HepG2 (cell line): ENCODE measurements around the gene TIMM13. TPM values are rescaled to one million over a fixed set of nuclear protein-coding genes. Genes with fewer than 3 reads are reported as not detected.
A peak's percentile ranks its signal among the peaks of the same experiment; 100 is the strongest.

Source experiments
- ATAD3A ChIP-seq: sonication (generic); formaldehyde crosslinking; IDR thresholded peaks from 2 replicates; pipeline ENCODE4 v1.4.0; 2020; ENCODE audit warnings: missing genetic modification reagents
- KDM3A ChIP-seq: IDR thresholded peaks from 2 replicates; pipeline ENCODE4 v1.6.1; 2018; ENCODE audit warnings: low read depth, missing compliant biosample characterization
- MAFF ChIP-seq: IDR thresholded peaks from 2 replicates; pipeline ENCODE4 v1.6.1; 2011; ENCODE audit warnings: low read depth, low read length, improper control_type of control experiment
- NCOA1 ChIP-seq: sonication (generic); formaldehyde crosslinking; IDR thresholded peaks from 2 replicates; pipeline ENCODE4 v1.9.0; 2021; ENCODE audit warnings: missing genetic modification reagents
- ZBTB1 ChIP-seq: sonication (generic); formaldehyde crosslinking; IDR thresholded peaks from 2 replicates; pipeline ENCODE4 v1.4.0; 2020; ENCODE audit warnings: missing genetic modification reagents, borderline replicate concordance
- ZFP41 ChIP-seq: sonication (generic); formaldehyde crosslinking; IDR thresholded peaks from 2 replicates; pipeline ENCODE4 v1.4.0; 2020; ENCODE audit warnings: mild to moderate bottlenecking, missing genetic modification reagents, borderline replicate concordance
- ZNF44 ChIP-seq: sonication (generic); formaldehyde crosslinking; IDR thresholded peaks from 2 replicates; pipeline ENCODE4 v1.5.1; 2020; ENCODE audit warnings: mild to moderate bottlenecking, missing genetic modification reagents
- ZNF878 ChIP-seq: sonication (generic); formaldehyde crosslinking; IDR thresholded peaks from 2 replicates; pipeline ENCODE4 v1.8.1; 2023; ENCODE audit warnings: mild to moderate bottlenecking, missing genetic modification reagents, moderate library complexity
- ZNF879 ChIP-seq: sonication (generic); formaldehyde crosslinking; IDR thresholded peaks from 2 replicates; pipeline ENCODE4 v1.8.1; 2023; ENCODE audit warnings: missing genetic modification reagents
- polyA plus RNA-seq, 8 experiments: library from polyadenylated mRNA; depleted of rRNA in 3 of 8; stranded (reverse) in 7 of 8; unstranded in 1 of 8; fragments of >200 nt; fragmentation: Illumina TruSeq in 4 of 8; extraction: Trizol in 4 of 8; gene quantifications; 2 replicates each; pipeline versions ENCODE4 v1.2.1 to v1.2.3, GENCODE V29; 2011 to 2016; ENCODE audit warnings: low read depth in 4 of 8, missing spikeins in 1 of 8, mixed read lengths in 1 of 8; ENCODE audit not compliant: insufficient read depth in 1 of 8
- total RNA-seq, 5 experiments: library from RNA; depleted of rRNA; stranded (reverse); fragments of >200 nt; fragmentation: Illumina TruSeq; extraction: Trizol; gene quantifications; 2 replicates each; pipeline ENCODE4 v1.2.3, GENCODE V29; 2016; ENCODE audit warnings: low read depth in 1 of 5
- TF ChIP-seq, protein P1 (sequence below): sonication (generic); formaldehyde crosslinking; IDR thresholded peaks from 2 replicates; pipeline ENCODE4 v1.4.0; 2020; ENCODE audit warnings: missing genetic modification reagents, borderline replicate concordance
- TF ChIP-seq, protein P2 (sequence below): IDR thresholded peaks from 2 replicates; pipeline ENCODE4 v1.6.1; 2012; ENCODE audit warnings: low read length, improper control_type of control experiment
- TF ChIP-seq, protein P3 (sequence below): sonication (generic); formaldehyde crosslinking; IDR thresholded peaks from 2 replicates; pipeline ENCODE4 v1.8.0; 2022; ENCODE audit warnings: missing genetic modification reagents, mild to moderate bottlenecking, moderate library complexity, borderline replicate concordance
- TF ChIP-seq, protein P4 (sequence below): IDR thresholded peaks from 2 replicates; pipeline ENCODE4 v1.6.1; 2016
- TF ChIP-seq, protein P5 (sequence below): sonication (generic); formaldehyde crosslinking; IDR thresholded peaks from 2 replicates; pipeline ENCODE4 v1.9.0; 2022; ENCODE audit warnings: missing genetic modification reagents, mild to moderate bottlenecking, borderline replicate concordance
- TF ChIP-seq, protein P6 (sequence below): sonication (generic); formaldehyde crosslinking; IDR thresholded peaks from 2 replicates; pipeline ENCODE4 v1.4.0; 2020; ENCODE audit warnings: missing genetic modification reagents

Gene TIMM13
- total and polyA plus RNA-seq, 2 of the 13 experiments (the other 11 are each of a cell fraction or from before 2014, with no cell fraction given) = 48.4 to 108 TPM

DNA sequence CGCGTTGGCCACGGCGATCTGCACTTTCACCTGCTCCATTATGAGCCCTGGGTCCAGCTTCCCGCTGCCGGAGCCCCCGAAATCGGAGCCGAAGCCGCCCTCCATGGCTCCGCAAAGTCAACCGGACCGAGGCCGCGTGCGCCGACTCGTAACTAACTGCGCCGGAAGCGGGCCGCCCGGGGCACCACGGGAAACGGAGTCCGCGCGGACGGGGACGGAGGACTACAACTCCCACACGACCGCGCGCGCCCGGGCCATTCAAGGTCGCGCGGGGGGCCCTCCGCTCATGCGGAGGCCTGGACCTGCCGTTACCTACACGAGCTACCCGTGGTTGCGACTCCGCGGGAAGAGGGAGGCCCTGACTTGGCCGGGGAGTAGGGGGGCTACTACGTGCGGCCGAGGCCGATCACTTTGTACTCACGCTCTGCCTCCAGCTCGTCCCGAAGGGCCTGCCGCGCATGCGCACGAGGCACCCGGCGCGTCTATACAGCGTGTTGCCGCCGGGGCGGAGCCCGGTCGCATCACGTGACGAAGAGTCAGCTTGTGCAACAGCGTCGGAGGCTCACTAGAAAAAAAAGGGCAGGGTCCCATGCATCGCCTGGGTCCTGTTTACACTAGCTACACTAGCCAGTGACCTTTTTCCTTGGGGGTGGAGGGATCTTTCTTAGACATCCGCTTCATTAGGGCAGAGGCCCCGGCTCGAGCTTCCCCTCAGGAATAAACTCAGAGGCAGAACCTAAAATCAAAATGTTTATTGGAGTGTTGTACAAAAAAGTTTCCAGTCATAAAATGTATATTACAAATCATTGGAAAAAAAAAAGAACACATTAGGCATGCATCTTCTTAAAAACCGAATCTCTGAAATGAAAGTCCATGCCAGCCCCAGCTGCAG lies at the start of gene TIMM13 (continued):
- TF ChIP-seq, protein P1, sequence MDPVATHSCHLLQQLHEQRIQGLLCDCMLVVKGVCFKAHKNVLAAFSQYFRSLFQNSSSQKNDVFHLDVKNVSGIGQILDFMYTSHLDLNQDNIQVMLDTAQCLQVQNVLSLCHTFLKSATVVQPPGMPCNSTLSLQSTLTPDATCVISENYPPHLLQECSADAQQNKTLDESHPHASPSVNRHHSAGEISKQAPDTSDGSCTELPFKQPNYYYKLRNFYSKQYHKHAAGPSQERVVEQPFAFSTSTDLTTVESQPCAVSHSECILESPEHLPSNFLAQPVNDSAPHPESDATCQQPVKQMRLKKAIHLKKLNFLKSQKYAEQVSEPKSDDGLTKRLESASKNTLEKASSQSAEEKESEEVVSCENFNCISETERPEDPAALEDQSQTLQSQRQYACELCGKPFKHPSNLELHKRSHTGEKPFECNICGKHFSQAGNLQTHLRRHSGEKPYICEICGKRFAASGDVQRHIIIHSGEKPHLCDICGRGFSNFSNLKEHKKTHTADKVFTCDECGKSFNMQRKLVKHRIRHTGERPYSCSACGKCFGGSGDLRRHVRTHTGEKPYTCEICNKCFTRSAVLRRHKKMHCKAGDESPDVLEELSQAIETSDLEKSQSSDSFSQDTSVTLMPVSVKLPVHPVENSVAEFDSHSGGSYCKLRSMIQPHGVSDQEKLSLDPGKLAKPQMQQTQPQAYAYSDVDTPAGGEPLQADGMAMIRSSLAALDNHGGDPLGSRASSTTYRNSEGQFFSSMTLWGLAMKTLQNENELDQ (CRISPR knock-in tag) = no peak
- TF ChIP-seq KDM3A (no peak), ATAD3A (CRISPR knock-in tag) (no peak), NCOA1 (0 out of 2 replicates have a peak, but pooled peaks have one; percentile 21), MAFF (no peak), ZFP41 (CRISPR knock-in tag) (no peak), ZNF879 (CRISPR knock-in tag) (peak; percentile 89; the same call in 1 of the 2 replicates), ZNF44 (CRISPR knock-in tag) (peak; percentile 84), ZNF878 (CRISPR knock-in tag) (no peak), ZBTB1 (CRISPR knock-in tag) (no peak)
- TF ChIP-seq, protein P2, sequence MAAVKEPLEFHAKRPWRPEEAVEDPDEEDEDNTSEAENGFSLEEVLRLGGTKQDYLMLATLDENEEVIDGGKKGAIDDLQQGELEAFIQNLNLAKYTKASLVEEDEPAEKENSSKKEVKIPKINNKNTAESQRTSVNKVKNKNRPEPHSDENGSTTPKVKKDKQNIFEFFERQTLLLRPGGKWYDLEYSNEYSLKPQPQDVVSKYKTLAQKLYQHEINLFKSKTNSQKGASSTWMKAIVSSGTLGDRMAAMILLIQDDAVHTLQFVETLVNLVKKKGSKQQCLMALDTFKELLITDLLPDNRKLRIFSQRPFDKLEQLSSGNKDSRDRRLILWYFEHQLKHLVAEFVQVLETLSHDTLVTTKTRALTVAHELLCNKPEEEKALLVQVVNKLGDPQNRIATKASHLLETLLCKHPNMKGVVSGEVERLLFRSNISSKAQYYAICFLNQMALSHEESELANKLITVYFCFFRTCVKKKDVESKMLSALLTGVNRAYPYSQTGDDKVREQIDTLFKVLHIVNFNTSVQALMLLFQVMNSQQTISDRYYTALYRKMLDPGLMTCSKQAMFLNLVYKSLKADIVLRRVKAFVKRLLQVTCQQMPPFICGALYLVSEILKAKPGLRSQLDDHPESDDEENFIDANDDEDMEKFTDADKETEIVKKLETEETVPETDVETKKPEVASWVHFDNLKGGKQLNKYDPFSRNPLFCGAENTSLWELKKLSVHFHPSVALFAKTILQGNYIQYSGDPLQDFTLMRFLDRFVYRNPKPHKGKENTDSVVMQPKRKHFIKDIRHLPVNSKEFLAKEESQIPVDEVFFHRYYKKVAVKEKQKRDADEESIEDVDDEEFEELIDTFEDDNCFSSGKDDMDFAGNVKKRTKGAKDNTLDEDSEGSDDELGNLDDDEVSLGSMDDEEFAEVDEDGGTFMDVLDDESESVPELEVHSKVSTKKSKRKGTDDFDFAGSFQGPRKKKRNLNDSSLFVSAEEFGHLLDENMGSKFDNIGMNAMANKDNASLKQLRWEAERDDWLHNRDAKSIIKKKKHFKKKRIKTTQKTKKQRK = no peak
- TF ChIP-seq, protein P3, sequence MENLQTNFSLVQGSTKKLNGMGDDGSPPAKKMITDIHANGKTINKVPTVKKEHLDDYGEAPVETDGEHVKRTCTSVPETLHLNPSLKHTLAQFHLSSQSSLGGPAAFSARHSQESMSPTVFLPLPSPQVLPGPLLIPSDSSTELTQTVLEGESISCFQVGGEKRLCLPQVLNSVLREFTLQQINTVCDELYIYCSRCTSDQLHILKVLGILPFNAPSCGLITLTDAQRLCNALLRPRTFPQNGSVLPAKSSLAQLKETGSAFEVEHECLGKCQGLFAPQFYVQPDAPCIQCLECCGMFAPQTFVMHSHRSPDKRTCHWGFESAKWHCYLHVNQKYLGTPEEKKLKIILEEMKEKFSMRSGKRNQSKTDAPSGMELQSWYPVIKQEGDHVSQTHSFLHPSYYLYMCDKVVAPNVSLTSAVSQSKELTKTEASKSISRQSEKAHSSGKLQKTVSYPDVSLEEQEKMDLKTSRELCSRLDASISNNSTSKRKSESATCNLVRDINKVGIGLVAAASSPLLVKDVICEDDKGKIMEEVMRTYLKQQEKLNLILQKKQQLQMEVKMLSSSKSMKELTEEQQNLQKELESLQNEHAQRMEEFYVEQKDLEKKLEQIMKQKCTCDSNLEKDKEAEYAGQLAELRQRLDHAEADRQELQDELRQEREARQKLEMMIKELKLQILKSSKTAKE (CRISPR knock-in tag) = peak; percentile 86
- TF ChIP-seq, protein P4, sequence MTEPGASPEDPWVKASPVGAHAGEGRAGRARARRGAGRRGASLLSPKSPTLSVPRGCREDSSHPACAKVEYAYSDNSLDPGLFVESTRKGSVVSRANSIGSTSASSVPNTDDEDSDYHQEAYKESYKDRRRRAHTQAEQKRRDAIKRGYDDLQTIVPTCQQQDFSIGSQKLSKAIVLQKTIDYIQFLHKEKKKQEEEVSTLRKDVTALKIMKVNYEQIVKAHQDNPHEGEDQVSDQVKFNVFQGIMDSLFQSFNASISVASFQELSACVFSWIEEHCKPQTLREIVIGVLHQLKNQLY = no peak
- TF ChIP-seq, protein P5, sequence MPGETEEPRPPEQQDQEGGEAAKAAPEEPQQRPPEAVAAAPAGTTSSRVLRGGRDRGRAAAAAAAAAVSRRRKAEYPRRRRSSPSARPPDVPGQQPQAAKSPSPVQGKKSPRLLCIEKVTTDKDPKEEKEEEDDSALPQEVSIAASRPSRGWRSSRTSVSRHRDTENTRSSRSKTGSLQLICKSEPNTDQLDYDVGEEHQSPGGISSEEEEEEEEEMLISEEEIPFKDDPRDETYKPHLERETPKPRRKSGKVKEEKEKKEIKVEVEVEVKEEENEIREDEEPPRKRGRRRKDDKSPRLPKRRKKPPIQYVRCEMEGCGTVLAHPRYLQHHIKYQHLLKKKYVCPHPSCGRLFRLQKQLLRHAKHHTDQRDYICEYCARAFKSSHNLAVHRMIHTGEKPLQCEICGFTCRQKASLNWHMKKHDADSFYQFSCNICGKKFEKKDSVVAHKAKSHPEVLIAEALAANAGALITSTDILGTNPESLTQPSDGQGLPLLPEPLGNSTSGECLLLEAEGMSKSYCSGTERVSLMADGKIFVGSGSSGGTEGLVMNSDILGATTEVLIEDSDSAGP (CRISPR knock-in tag) = no peak; the same call in 1 of the 2 replicates
- TF ChIP-seq, protein P6, sequence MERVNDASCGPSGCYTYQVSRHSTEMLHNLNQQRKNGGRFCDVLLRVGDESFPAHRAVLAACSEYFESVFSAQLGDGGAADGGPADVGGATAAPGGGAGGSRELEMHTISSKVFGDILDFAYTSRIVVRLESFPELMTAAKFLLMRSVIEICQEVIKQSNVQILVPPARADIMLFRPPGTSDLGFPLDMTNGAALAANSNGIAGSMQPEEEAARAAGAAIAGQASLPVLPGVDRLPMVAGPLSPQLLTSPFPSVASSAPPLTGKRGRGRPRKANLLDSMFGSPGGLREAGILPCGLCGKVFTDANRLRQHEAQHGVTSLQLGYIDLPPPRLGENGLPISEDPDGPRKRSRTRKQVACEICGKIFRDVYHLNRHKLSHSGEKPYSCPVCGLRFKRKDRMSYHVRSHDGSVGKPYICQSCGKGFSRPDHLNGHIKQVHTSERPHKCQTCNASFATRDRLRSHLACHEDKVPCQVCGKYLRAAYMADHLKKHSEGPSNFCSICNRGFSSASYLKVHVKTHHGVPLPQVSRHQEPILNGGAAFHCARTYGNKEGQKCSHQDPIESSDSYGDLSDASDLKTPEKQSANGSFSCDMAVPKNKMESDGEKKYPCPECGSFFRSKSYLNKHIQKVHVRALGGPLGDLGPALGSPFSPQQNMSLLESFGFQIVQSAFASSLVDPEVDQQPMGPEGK (CRISPR knock-in tag) = peak; percentile 53; the same call in 1 of the 2 replicates
